ENCODE data around the gene MYO15A.

GRCh38 chr17:18157354-18157985, 48.9 kb downstream of the MYO15A start:
- TF ChIP-seq GATA3 (IDR thresholded peaks at IDR 0.05; ENCODE audit: low read depth, low read length) (no peak), GATA2 (IDR thresholded peaks at IDR 0.05; ENCODE audit: low read depth, low read length) (no peak)

Data from SH-SY5Y (cell line).